A549 (cell line): ENCODE measurements around the gene RCN2. TPM values are rescaled to one million over a fixed set of nuclear protein-coding genes. Genes with fewer than 3 reads are reported as not detected.

Source experiments
- ATAC-seq, 2 experiments: fragments of 200-7000 bp in 1 of 2; fragments of >200 bp in 1 of 2; cut with Nextera tagmentation in 1 of 2; cut with Tn5 transposase in 1 of 2; 3 replicates each; pipeline versions ENCODE4 v1.8.0 to v1.9.1; 2018 to 2020; ENCODE audit warnings: mild to moderate bottlenecking in 1 of 2, moderate library complexity in 1 of 2
- CTCF ChIA-PET: fragments of 300-600 bp; sonication (Branson Sonifier 250); formaldehyde crosslinking; extraction: SDS; loops from one replicate; lab custom pipeline; 2021; ENCODE audit warnings: antibody characterized with exemption, inconsistent platforms; lab: Yijun Ruan, JAX
- POLR2A ChIA-PET: fragments of 350-600 bp; formaldehyde crosslinking; extraction: SDS; loops from one replicate; lab custom pipeline; 2021; ENCODE audit warnings: antibody characterized with exemption, inconsistent platforms; lab: Yijun Ruan, JAX
- DNase-seq, 2 experiments: peaks; one replicate each; pipeline versions ENCODE4 v3.0.0 to v3.0.0-alpha.2; 2011 to 2016; ENCODE audit warnings: low read depth in 1 of 2, low spot score in 1 of 2
- FAIRE-seq: peaks from 2 replicates; lab custom pipeline; 2011; peaks lifted over from hg19 to GRCh38; lab: Jason Lieb, UNC
- H3K27ac ChIP-seq, 2 experiments: fragments of >200 bp; sonication (Bioruptor Twin); formaldehyde crosslinking; 3 replicates each; pipeline ENCODE4 v1.5.1; 2016 to 2017
- H3K4me1 ChIP-seq: fragments of >200 bp; sonication (Bioruptor Twin); formaldehyde crosslinking; 3 replicates; pipeline ENCODE4 v1.6.1; 2016
- H3K4me2 ChIP-seq: fragments of >200 bp; sonication (Bioruptor Twin); formaldehyde crosslinking; 3 replicates; pipeline ENCODE4 v1.6.1; 2016
- H3K4me3 ChIP-seq: fragments of >200 bp; sonication (Bioruptor Twin); formaldehyde crosslinking; 3 replicates; pipeline ENCODE4 v1.5.1; 2016
- H3K9me3 ChIP-seq: fragments of >200 bp; sonication (Bioruptor Twin); formaldehyde crosslinking; 3 replicates; pipeline ENCODE4 v1.6.1; 2016
- CEBPB ChIP-seq, 2 experiments: fragments of >200 bp in 1 of 2; sonication (Bioruptor Twin) in 1 of 2; formaldehyde crosslinking in 1 of 2; IDR thresholded peaks; 2 replicates each; pipeline ENCODE4 v1.6.1; 2012 to 2016
- CHD2 ChIP-seq: fragments of 150-350 bp; IDR thresholded peaks from 2 replicates; pipeline ENCODE4 v1.6.1; 2014; ENCODE audit warnings: low read length; ENCODE audit not compliant: partially characterized antibody
- CTCF ChIP-seq: fragments of >200 bp; sonication (Bioruptor Twin); formaldehyde crosslinking; IDR thresholded peaks from 3 replicates; pipeline ENCODE4 v1.5.1; 2016
- E2F6 ChIP-seq: IDR thresholded peaks from 2 replicates; pipeline ENCODE4 v1.6.1; 2012; ENCODE audit warnings: low read depth, borderline replicate concordance
- FOSL2 ChIP-seq, 2 experiments: fragments of 450-650 bp in 1 of 2; fragments of >200 bp in 1 of 2; sonication (Bioruptor Twin) in 1 of 2; formaldehyde crosslinking; IDR thresholded peaks; 2 replicates each; pipeline versions ENCODE4 v1.5.0 to v1.6.1; 2016 to 2020; ENCODE audit warnings: mild to moderate bottlenecking in 1 of 2, moderate library complexity in 1 of 2
- GATA3 ChIP-seq: IDR thresholded peaks from 2 replicates; pipeline ENCODE4 v1.6.1; 2012; ENCODE audit warnings: borderline replicate concordance
- JUNB ChIP-seq: fragments of >200 bp; sonication (Bioruptor Twin); formaldehyde crosslinking; IDR thresholded peaks from 2 replicates; pipeline ENCODE4 v1.6.1; 2016
- KDM1A ChIP-seq: fragments of 200-600 bp; sonication (generic); IDR thresholded peaks from 2 replicates; pipeline ENCODE4 v1.6.1; 2016; ENCODE audit warnings: low read depth, mild to moderate bottlenecking
- KDM5A ChIP-seq: fragments of 200-600 bp; sonication (generic); IDR thresholded peaks from 2 replicates; pipeline ENCODE4 v1.6.1; 2016; ENCODE audit warnings: antibody characterized with exemption, mild to moderate bottlenecking
- MAX ChIP-seq: IDR thresholded peaks from 2 replicates; pipeline ENCODE4 v1.6.1; 2012
- POLR2AphosphoS2 ChIP-seq: conservative IDR thresholded peaks from 2 replicates; pipeline ENCODE4 v1.6.1; 2012; ENCODE audit warnings: low read length, improper control_type of control experiment, inconsistent platforms
- RARB ChIP-seq: fragments of 250-450 bp; sonication (Bioruptor Pico); IDR thresholded peaks from 2 replicates; pipeline ENCODE4 v1.8.0; 2021; ENCODE audit warnings: mild to moderate bottlenecking, moderate library complexity
- REST ChIP-seq: fragments of 200-600 bp; sonication (generic); IDR thresholded peaks from 2 replicates; pipeline ENCODE4 v1.6.1; 2016; ENCODE audit warnings: antibody characterized with exemption, mild to moderate bottlenecking, moderate library complexity
- RFX5 ChIP-seq: fragments of 450-650 bp; IDR thresholded peaks from 2 replicates; pipeline ENCODE4 v1.7.1; 2014; ENCODE audit warnings: antibody characterized with exemption, mild to moderate bottlenecking, moderate library complexity
- SMC3 ChIP-seq: fragments of >200 bp; sonication (Bioruptor Twin); formaldehyde crosslinking; IDR thresholded peaks from 3 replicates; pipeline ENCODE4 v1.6.1; 2018; ENCODE audit warnings: inconsistent platforms
- SREBF2 ChIP-seq: fragments of 450-650 bp; IDR thresholded peaks from 2 replicates; pipeline ENCODE4 v1.6.1; 2014; ENCODE audit warnings: mild to moderate bottlenecking, moderate library complexity
- TFCP2L1 ChIP-seq: fragments of 250-450 bp; sonication (Bioruptor Pico); IDR thresholded peaks from 2 replicates; pipeline ENCODE4 v1.5.0; 2021; ENCODE audit warnings: mild to moderate bottlenecking
- USF2 ChIP-seq: fragments of 450-650 bp; IDR thresholded peaks from 2 replicates; pipeline ENCODE4 v1.6.1; 2014; ENCODE audit warnings: antibody characterized with exemption
- ZSCAN20 ChIP-seq: fragments of 250-450 bp; sonication (Bioruptor Pico); IDR thresholded peaks from 2 replicates; pipeline ENCODE4 v1.8.0; 2022; ENCODE audit warnings: mild to moderate bottlenecking, moderate library complexity
- WGBS: methylation state at CpG from one replicate; pipeline ENCODE4 v1.1.6; 2017; ENCODE audit errors: missing lambda C conversion rate; 5-methylcytosine and 5-hydroxymethylcytosine counted together
- polyA plus RNA-seq, 4 experiments: library from polyadenylated mRNA; depleted of rRNA in 3 of 4; stranded (reverse); fragments of >200 nt; fragmentation: RNase III in 1 of 4; extraction: RNeasy Plus Mini Kit Qiagen cat#74134 plus additional on column Dnase treatment in 1 of 4; gene quantifications; 2 replicates in 3 of 4; 3 replicates in 1 of 4; pipeline ENCODE4 v1.2.3, GENCODE V29; 2011 to 2017

RCN2 gene
- polyA plus RNA-seq, 2 of the 4 experiments (the other 2 are of a cell fraction): 81.3 to 152 TPM

GRCh38 chr15:76935620-76936019 is 4.1 kb downstream of the RCN2 start:
- POLR2A ChIA-PET: no interaction called here
- no peaks in the 10 kb centered on the region for H3K9me3 ChIP-seq
- CTCF ChIA-PET: interaction anchor here (0.8 to 1.3 kb wide), 2 partner anchors 10 to 698 kb away, joined by 4 to 5 read pairs; no protein-coding TSS in a partner anchor
- 93% methylated on average over 2 of the region's 2 CpGs for WGBS
- TF ChIP-seq REST: no peak
- TF ChIP-seq CTCF: no peak
- no peak for TF ChIP-seq CEBPB (IDR thresholded peaks at IDR 0.05)
- TF ChIP-seq RARB (CRISPR knock-in tag): no peak
- no peak for TF ChIP-seq E2F6
- TF ChIP-seq KDM5A: no peak
- no peak for TF ChIP-seq GATA3
- no peak for TF ChIP-seq MAX
- TF ChIP-seq ZSCAN20 (CRISPR knock-in tag): no peak
- no peak for TF ChIP-seq SREBF2
- TF ChIP-seq JUNB: no peak
- TF ChIP-seq SMC3: no peak
- no peak for TF ChIP-seq POLR2AphosphoS2
- TF ChIP-seq TFCP2L1: no peak
- TF ChIP-seq FOSL2 (IDR thresholded peaks at IDR 0.05): no peak
- no peak for TF ChIP-seq FOSL2 (CRISPR knock-in tag; IDR thresholded peaks at IDR 0.05)
- TF ChIP-seq CHD2: no peak
- no peak for TF ChIP-seq USF2
- H3K4me1 ChIP-seq: peaks cover 13% of the 10 kb centered on the region
- no peak overlapping the region for H3K27ac ChIP-seq
- H3K4me2 ChIP-seq: no peak overlapping the region
- no peak for DNase-seq
- FAIRE-seq: no peak
- no peak for ATAC-seq
- no peak overlapping the region for H3K4me3 ChIP-seq

- FAIRE-seq (no peak), ATAC-seq (no peak), DNase-seq (no peak)
- ChIA-PET POLR2A (no interaction called here), CTCF (interaction anchor here (1.0 kb wide), 1 partner anchor 10 kb away, joined by 3 read pairs; no protein-coding TSS in a partner anchor)
- Histone ChIP-seq H3K4me3 (no peak overlapping the region), H3K27ac (no peak overlapping the region), H3K4me2 (no peak overlapping the region), H3K9me3 (no peaks in the 10 kb centered on the region), H3K4me1 (peaks cover 10% of the 10 kb centered on the region)
- no peak for TF ChIP-seq KDM1A
- TF ChIP-seq CEBPB (IDR thresholded peaks at IDR 0.05): 0 out of 4 replicates have a peak, but pooled peaks of 1 of the 2 experiments have one; percentile 10
- TF ChIP-seq RFX5: no peak
- WGBS: 91% methylated on average over 3 of the region's 3 CpGs
Observed at GRCh38 chr15:76936671-76937070, 5.1 kb downstream of the RCN2 start.
